Keratinocyte (primary cell): Measurements from ENCODE around the gene KIF13A. TPM values are rescaled to one million over a fixed set of nuclear protein-coding genes. Genes with fewer than 3 reads are reported as not detected.

Experiments used
- DNase-seq: peaks from one replicate; pipeline ENCODE4 v3.0.0-alpha.2; 2011; ENCODE audit warnings: low read depth, missing footprints, low spot score
- FAIRE-seq: peaks from 2 replicates; lab custom pipeline; 2011; peaks lifted over from hg19 to GRCh38; lab: Jason Lieb, UNC
- H2AFZ ChIP-seq: 2 replicates; pipeline ENCODE4 v1.6.0; 2012; ENCODE audit warnings: low read length, control low read depth, inconsistent platforms; ENCODE audit not compliant: control insufficient read depth
- H3K27ac ChIP-seq: 2 replicates; pipeline ENCODE4 v1.5.1; 2011; ENCODE audit warnings: low read length; ENCODE audit not compliant: control insufficient read depth, insufficient read depth
- H3K27me3 ChIP-seq: 3 replicates; pipeline ENCODE4 v1.6.0; 2011; ENCODE audit warnings: low read length; ENCODE audit not compliant: control insufficient read depth, insufficient read depth; ENCODE audit errors: extremely low read depth
- H3K36me3 ChIP-seq, 2 experiments: 2 replicates in 1 of 2; 3 replicates in 1 of 2; pipeline ENCODE4 v1.5.1; 2011; ENCODE audit warnings: low read length in 2 of 2, mild to moderate bottlenecking in 1 of 2; ENCODE audit not compliant: control insufficient read depth in 2 of 2, insufficient read depth in 2 of 2; ENCODE audit errors: extremely low read depth in 1 of 2
- H3K4me1 ChIP-seq: 3 replicates; pipeline ENCODE4 v1.5.1; 2011; ENCODE audit warnings: low read length; ENCODE audit not compliant: control insufficient read depth, insufficient read depth; ENCODE audit errors: extremely low read depth
- H3K4me2 ChIP-seq: 3 replicates; pipeline ENCODE4 v1.6.0; 2011; ENCODE audit warnings: low read depth, low read length; ENCODE audit not compliant: control insufficient read depth, insufficient read depth; ENCODE audit errors: extremely low read depth
- H3K4me3 ChIP-seq, 3 experiments: fragments of 200-600 bp in 1 of 3; sonication (generic) in 1 of 3; 2 replicates in 2 of 3; 3 replicates in 1 of 3; pipeline ENCODE4 v1.5.1; 2011 to 2016; ENCODE audit warnings: low read length in 3 of 3, mild to moderate bottlenecking in 3 of 3, control low read depth in 2 of 3, inconsistent platforms in 1 of 3, low read depth in 1 of 3, mixed read lengths in 1 of 3, mixed run types in 1 of 3, moderate library complexity in 1 of 3; ENCODE audit not compliant: control insufficient read depth in 2 of 3, insufficient read depth in 2 of 3; ENCODE audit errors: extremely low read depth in 1 of 3
- H3K79me2 ChIP-seq: 2 replicates; pipeline ENCODE4 v1.6.0; 2012; ENCODE audit warnings: low read length; ENCODE audit not compliant: control insufficient read depth, insufficient read depth
- H3K9ac ChIP-seq: 3 replicates; pipeline ENCODE4 v1.6.0; 2011; ENCODE audit warnings: low read length; ENCODE audit not compliant: control insufficient read depth, insufficient read depth; ENCODE audit errors: extremely low read depth
- H3K9me1 ChIP-seq: 3 replicates; pipeline ENCODE4 v1.6.0; 2011; ENCODE audit warnings: low read length; ENCODE audit not compliant: control insufficient read depth, insufficient read depth; ENCODE audit errors: extremely low read depth
- H3K9me3 ChIP-seq: 2 replicates; pipeline ENCODE4 v1.5.1; 2012; ENCODE audit warnings: low read depth, low read length; ENCODE audit not compliant: control insufficient read depth
- H4K20me1 ChIP-seq: 3 replicates; pipeline ENCODE4 v1.6.0; 2011; ENCODE audit warnings: low read length; ENCODE audit not compliant: control insufficient read depth, insufficient read depth; ENCODE audit errors: extremely low read depth
- EZH2 ChIP-seq: IDR thresholded peaks from one replicate; pipeline ENCODE4 v1.6.1; 2012; ENCODE audit warnings: inconsistent platforms, mild to moderate bottlenecking, low read length, moderate library complexity
- dilution Hi-C: fragments of 300-500 bp; cut with MboI; formaldehyde crosslinking; loops from one replicate; pipeline ENCODE4 v1.7.0; 2020; ENCODE audit warnings: low sequenced_read_pairs; ENCODE audit not compliant: extremely low pct_ligation_motif_present
- polyA plus RNA-seq, 5 experiments: library from polyadenylated mRNA; depleted of rRNA in 3 of 5; stranded (reverse) in 3 of 5; stranded (forward) in 1 of 5; unstranded in 1 of 5; fragments of >200 nt; gene quantifications; 1 replicate in 1 of 5; 2 replicates in 3 of 5; 3 replicates in 1 of 5; pipeline versions ENCODE4 v1.2.1 to v1.2.3, GENCODE V29; 2011 to 2012; ENCODE audit warnings: missing spikeins in 2 of 5, low read depth in 1 of 5, low replicate concordance in 1 of 5
- TF ChIP-seq, protein P1 (sequence below), 3 experiments: IDR thresholded peaks in 1 of 3; conservative IDR thresholded peaks in 1 of 3; optimal IDR thresholded peaks in 1 of 3; 2 replicates in 2 of 3; 3 replicates in 1 of 3; pipeline versions ENCODE3 to v1.5.1; 2011; ENCODE audit warnings: low read length in 3 of 3, mild to moderate bottlenecking in 3 of 3, moderate library complexity in 2 of 3, control low read depth in 1 of 3, inconsistent platforms in 1 of 3; ENCODE audit not compliant: insufficient read depth in 2 of 3; ENCODE audit errors: extremely low read depth in 1 of 3

The KIF13A gene
- polyA plus RNA-seq, 1 donor (not counting 4 experiments of a cell fraction or from before 2014, with no cell fraction given), result 96.2 TPM

GRCh38 chr6:17872908-17873307 lies 114.5 kb downstream of the KIF13A start:
- H4K20me1 ChIP-seq, result no peaks in the 10 kb centered on the region
- H3K4me3 ChIP-seq, result no peak overlapping the region
- DNase-seq, result no peak
- H3K79me2 ChIP-seq, result peaks cover 21% of the 10 kb centered on the region
- peaks cover 2 to 3% of the 10 kb centered on the region in 2 experiments for H3K36me3 ChIP-seq
- H3K27ac ChIP-seq, result no peak overlapping the region
- H3K9me3 ChIP-seq, result no peaks in the 10 kb centered on the region
- H3K9ac ChIP-seq, result no peak overlapping the region
- no peak overlapping the region for H3K4me2 ChIP-seq
- dilution Hi-C loops, result no loop called here
- no peak overlapping the region for H2AFZ ChIP-seq
- H3K27me3 ChIP-seq, result no peaks in the 10 kb centered on the region
- H3K4me1 ChIP-seq, result peaks cover 48% of the 10 kb centered on the region
- FAIRE-seq, result no peak
- H3K9me1 ChIP-seq, result no peaks in the 10 kb centered on the region
- TF ChIP-seq, protein P1, sequence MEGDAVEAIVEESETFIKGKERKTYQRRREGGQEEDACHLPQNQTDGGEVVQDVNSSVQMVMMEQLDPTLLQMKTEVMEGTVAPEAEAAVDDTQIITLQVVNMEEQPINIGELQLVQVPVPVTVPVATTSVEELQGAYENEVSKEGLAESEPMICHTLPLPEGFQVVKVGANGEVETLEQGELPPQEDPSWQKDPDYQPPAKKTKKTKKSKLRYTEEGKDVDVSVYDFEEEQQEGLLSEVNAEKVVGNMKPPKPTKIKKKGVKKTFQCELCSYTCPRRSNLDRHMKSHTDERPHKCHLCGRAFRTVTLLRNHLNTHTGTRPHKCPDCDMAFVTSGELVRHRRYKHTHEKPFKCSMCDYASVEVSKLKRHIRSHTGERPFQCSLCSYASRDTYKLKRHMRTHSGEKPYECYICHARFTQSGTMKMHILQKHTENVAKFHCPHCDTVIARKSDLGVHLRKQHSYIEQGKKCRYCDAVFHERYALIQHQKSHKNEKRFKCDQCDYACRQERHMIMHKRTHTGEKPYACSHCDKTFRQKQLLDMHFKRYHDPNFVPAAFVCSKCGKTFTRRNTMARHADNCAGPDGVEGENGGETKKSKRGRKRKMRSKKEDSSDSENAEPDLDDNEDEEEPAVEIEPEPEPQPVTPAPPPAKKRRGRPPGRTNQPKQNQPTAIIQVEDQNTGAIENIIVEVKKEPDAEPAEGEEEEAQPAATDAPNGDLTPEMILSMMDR (optimal IDR thresholded peaks at IDR 0.05 in 1 of 3, IDR thresholded peaks at IDR 0.05 in 1 of 3, conservative IDR thresholded peaks at IDR 0.05 in 1 of 3; ENCODE audit: extremely low read depth in 1 of 3, insufficient read depth in 2 of 3, low read length in 3 of 3), result no peak
- no peak for TF ChIP-seq EZH2

DNA sequence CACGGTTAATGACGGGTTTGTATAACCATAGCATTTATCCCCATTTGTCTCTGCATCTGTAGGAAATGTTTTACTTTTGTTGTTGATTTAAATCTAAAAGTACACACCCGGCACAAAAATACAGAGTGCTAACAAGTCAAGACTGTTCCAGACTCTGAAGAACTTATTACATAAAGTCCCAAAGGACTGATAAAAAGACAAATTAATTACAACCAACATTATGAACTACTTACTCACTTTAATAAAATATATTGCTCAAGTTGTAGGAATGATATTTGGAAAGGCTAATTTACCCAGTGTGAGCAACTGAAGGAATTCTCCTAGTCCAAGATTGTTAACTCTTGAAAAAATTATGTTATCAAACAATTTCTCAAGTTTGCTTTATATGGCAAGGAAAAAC lies 115.6 kb downstream of the KIF13A start:
- Histone ChIP-seq H4K20me1 (no peaks in the 10 kb centered on the region), H2AFZ (no peak overlapping the region), H3K79me2 (peaks cover 22% of the 10 kb centered on the region), H3K4me2 (no peak overlapping the region), H3K27ac (no peak overlapping the region), H3K4me3 (no peak overlapping the region), H3K9me1 (no peaks in the 10 kb centered on the region), H3K27me3 (no peaks in the 10 kb centered on the region), H3K36me3 (peaks cover 2 to 3% of the 10 kb centered on the region in 2 experiments), H3K4me1 (peaks cover 53% of the 10 kb centered on the region), H3K9ac (no peak overlapping the region), H3K9me3 (no peaks in the 10 kb centered on the region)
- dilution Hi-C loops, result no loop called here
- TF ChIP-seq, protein P1 (optimal IDR thresholded peaks at IDR 0.05 in 1 of 3, IDR thresholded peaks at IDR 0.05 in 1 of 3, conservative IDR thresholded peaks at IDR 0.05 in 1 of 3; ENCODE audit: extremely low read depth in 1 of 3, insufficient read depth in 2 of 3, low read length in 3 of 3), result no peak
- no peak for TF ChIP-seq EZH2
- FAIRE-seq (no peak), DNase-seq (no peak)
